Tibial nerve (tissue), 4 donors: ENCODE results near the gene DLG5. TPM values are rescaled to one million over a fixed set of nuclear protein-coding genes. Genes with fewer than 3 reads are reported as not detected.

Experiments used
- DNase-seq, 2 donors: peaks; one replicate each; pipeline ENCODE4 v3.0.0-alpha.2; 2019; ENCODE audit warnings: low spot score in 2 of 2
- H3K27ac ChIP-seq, 4 donors: fragments of 200-600 bp; sonication (generic) in 3 of 4; one replicate each; pipeline ENCODE4 v1.5.1; 2017 to 2019; ENCODE audit warnings: mild to moderate bottlenecking in 1 of 4
- H3K27me3 ChIP-seq, 2 donors: fragments of 200-600 bp; sonication (generic) in 1 of 2; one replicate each; pipeline versions ENCODE4 v1.5.1 to v1.6.0; 2017 to 2019
- H3K36me3 ChIP-seq, 3 donors: fragments of 200-600 bp; sonication (generic); one replicate each; pipeline ENCODE4 v1.5.1; 2018 to 2019
- H3K4me1 ChIP-seq, 4 donors: fragments of 200-600 bp; sonication (generic) in 3 of 4; one replicate each; pipeline ENCODE4 v1.5.1; 2017 to 2019
- H3K4me3 ChIP-seq, 4 donors: fragments of 200-600 bp; sonication (generic) in 3 of 4; one replicate each; pipeline ENCODE4 v1.5.1; 2017 to 2019; ENCODE audit warnings: mild to moderate bottlenecking in 1 of 4, moderate library complexity in 1 of 4
- H3K9me3 ChIP-seq, 4 donors: fragments of 200-600 bp; sonication (generic) in 3 of 4; one replicate each; pipeline ENCODE4 v1.5.1; 2017 to 2019
- CTCF ChIP-seq, 5 experiments: fragments of 200-600 bp in 3 of 5; fragments of 450-650 bp in 2 of 5; sonication (generic) in 3 of 5; IDR thresholded peaks; one replicate each; pipeline ENCODE4 v1.5.1; 2016 to 2019; ENCODE audit warnings: antibody characterized with exemption in 5 of 5, mild to moderate bottlenecking in 3 of 5, moderate library complexity in 2 of 5
- EP300 ChIP-seq, 2 donors: sonication (generic); formaldehyde crosslinking; IDR thresholded peaks; one replicate each; pipeline ENCODE4 v1.6.1; 2017; ENCODE audit warnings: antibody characterized with exemption in 2 of 2, mild to moderate bottlenecking in 1 of 2
- POLR2A ChIP-seq, 2 donors: fragments of 450-650 bp; IDR thresholded peaks; one replicate each; pipeline ENCODE4 v1.6.1; 2017; ENCODE audit warnings: antibody characterized with exemption in 2 of 2, mild to moderate bottlenecking in 2 of 2, moderate library complexity in 2 of 2
- WGBS, 2 donors: methylation state at CpG; one replicate each; pipeline ENCODE4 v1.1.5; 2018; 5-methylcytosine and 5-hydroxymethylcytosine counted together
- total RNA-seq, 4 donors: library from RNA; depleted of rRNA; stranded (reverse); fragments of >200 nt; gene quantifications; one replicate each; pipeline ENCODE4 v1.1.0, GENCODE V29; 2016

DLG5 gene
- total RNA-seq, 4 donors from 2014 or later: 33.0 to 47.7 (median 40.8) TPM

GRCh38 chr10:77920495-77920894 lies 6.1 kb downstream of the DLG5 start:
- 46% methylated on average over 4 of the region's 4 CpGs for WGBS, 2 donors
- Histone ChIP-seq H3K4me1 (peaks cover 0 to 44% (median 3%) of the 10 kb centered on the region in 4 donors), H3K27me3 (no peaks in the 10 kb centered on the region), H3K36me3 (no peaks in the 10 kb centered on the region), H3K27ac (no peak overlapping the region), H3K4me3 (no peak overlapping the region), H3K9me3 (no peaks in the 10 kb centered on the region)
- TF ChIP-seq EP300 (IDR thresholded peaks at IDR 0.05): no peak
- no peak for TF ChIP-seq POLR2A (IDR thresholded peaks at IDR 0.05)
- no peak for DNase-seq

- 71 to 86% methylated on average over 4 of the region's 4 CpGs for WGBS, 2 donors
- peaks cover 0 to 37% (median 0%) of the 10 kb centered on the region in 4 donors for H3K4me1 ChIP-seq
- no peak for DNase-seq
- H3K36me3 ChIP-seq: no peaks in the 10 kb centered on the region
- H3K27me3 ChIP-seq: no peaks in the 10 kb centered on the region
- no peak for TF ChIP-seq POLR2A (IDR thresholded peaks at IDR 0.05)
- no peak for TF ChIP-seq EP300 (IDR thresholded peaks at IDR 0.05)
- TF ChIP-seq CTCF (IDR thresholded peaks at IDR 0.05): no peak
- H3K4me3 ChIP-seq: no peak overlapping the region
- no peak overlapping the region for H3K27ac ChIP-seq
- H3K9me3 ChIP-seq: no peaks in the 10 kb centered on the region
These were observed 6.8 kb downstream of the DLG5 start for GRCh38 chr10:77919713-77920108.

DNA sequence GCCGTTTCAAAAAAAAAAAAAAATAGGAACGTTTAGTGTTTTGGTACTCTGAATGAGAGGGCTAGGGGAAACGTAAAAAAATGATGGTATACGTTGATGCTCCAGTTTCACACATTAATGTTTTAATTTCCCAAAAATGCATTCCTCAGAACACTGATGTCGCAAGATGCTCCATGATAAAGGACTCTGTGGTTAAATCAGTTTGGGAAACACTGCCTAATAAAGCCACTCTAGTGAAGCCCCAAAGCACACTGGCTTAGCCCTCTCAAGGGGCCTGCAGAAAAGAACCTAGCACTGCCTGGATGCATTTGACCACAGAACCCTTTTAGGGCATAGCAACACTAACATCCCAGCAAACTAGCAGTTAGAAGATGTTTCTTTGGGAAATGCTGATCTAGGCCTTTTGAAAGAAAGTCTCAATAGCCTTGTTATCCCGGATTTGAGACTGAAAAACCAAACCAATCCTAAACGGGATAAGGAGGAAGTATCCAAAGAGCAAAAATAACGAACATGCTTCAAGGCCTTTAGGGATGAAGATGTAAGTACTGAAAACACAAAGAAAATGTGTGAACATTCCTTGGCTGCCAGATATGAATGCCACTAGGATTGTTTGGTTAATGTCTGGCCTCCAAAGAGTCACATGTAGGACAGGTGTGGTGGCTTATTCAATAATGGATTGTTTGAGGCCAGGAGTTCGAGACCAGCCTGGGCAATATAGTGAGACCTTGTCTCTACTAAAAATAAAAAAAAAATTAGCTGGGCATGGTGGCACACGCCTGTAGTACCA lies 11.0 kb downstream of the DLG5 start:
- WGBS, 2 donors: 71% methylated on average over 10 of the region's 10 CpGs
- no peaks in the 10 kb centered on the region for H3K27me3 ChIP-seq
- DNase-seq: no peak
- no peak overlapping the region for H3K4me3 ChIP-seq
- TF ChIP-seq CTCF (IDR thresholded peaks at IDR 0.05): no peak
- TF ChIP-seq EP300 (IDR thresholded peaks at IDR 0.05): no peak
- no peak for TF ChIP-seq POLR2A (IDR thresholded peaks at IDR 0.05)
- H3K36me3 ChIP-seq: no peaks in the 10 kb centered on the region
- H3K9me3 ChIP-seq: no peaks in the 10 kb centered on the region
- H3K27ac ChIP-seq: no peak overlapping the region
- H3K4me1 ChIP-seq: peaks cover 0 to 14% (median under 1%) of the 10 kb centered on the region in 4 donors

GRCh38 chr10:77913090-77913489 lies 13.5 kb downstream of the DLG5 start:
- Histone ChIP-seq H3K9me3 (no peaks in the 10 kb centered on the region), H3K4me1 (peaks cover 0 to 19% (median 8%) of the 10 kb centered on the region in 4 donors), H3K27ac (no peak overlapping the region), H3K27me3 (no peaks in the 10 kb centered on the region), H3K4me3 (no peak overlapping the region), H3K36me3 (no peaks in the 10 kb centered on the region)
- no peak for DNase-seq
- 57 to 62% methylated on average over 4 of the region's 4 CpGs for WGBS, 2 donors
- TF ChIP-seq POLR2A (IDR thresholded peaks at IDR 0.05): no peak
- no peak for TF ChIP-seq EP300 (IDR thresholded peaks at IDR 0.05)
- TF ChIP-seq CTCF (IDR thresholded peaks at IDR 0.05): no peak

DNA sequence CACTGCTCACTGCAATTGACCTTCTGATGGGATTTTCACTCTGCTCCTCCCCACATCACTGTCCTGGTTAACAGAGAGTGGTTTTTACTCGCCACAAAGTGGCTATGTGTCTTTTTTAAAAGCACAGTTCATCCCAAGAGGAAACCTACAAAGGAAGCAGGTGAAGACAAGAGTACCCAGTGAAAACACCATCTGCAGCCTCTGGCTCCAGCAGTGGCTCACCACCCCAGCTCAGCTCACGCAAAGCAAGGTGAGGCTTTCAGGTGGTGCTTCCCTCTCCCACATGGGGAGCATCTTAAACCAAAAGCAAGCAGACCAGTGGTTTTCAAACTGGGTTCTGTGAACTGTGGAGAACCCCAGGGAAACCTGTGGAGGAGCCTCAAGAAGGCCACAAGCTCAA lies 14.0 kb downstream of the DLG5 start:
- Histone ChIP-seq H3K4me1 (peaks cover 0 to 19% (median 8%) of the 10 kb centered on the region in 4 donors), H3K9me3 (no peaks in the 10 kb centered on the region), H3K27me3 (no peaks in the 10 kb centered on the region), H3K36me3 (no peaks in the 10 kb centered on the region), H3K4me3 (no peak overlapping the region), H3K27ac (no peak overlapping the region)
- DNase-seq: no peak
- WGBS, 2 donors: 91 to 100% methylated on average over 2 of the region's 2 CpGs
- TF ChIP-seq POLR2A (IDR thresholded peaks at IDR 0.05): no peak
- TF ChIP-seq EP300 (IDR thresholded peaks at IDR 0.05): no peak
- TF ChIP-seq CTCF (IDR thresholded peaks at IDR 0.05): no peak
